Liver (tissue), 9 donors: Measurements from ENCODE around the gene RNF6. TPM values are rescaled to one million over a fixed set of nuclear protein-coding genes. Genes with fewer than 3 reads are reported as not detected.

ENCODE experiments used
- DNase-seq: peaks from one replicate; pipeline ENCODE4 v3.0.0-alpha.2; 2017; ENCODE audit warnings: low spot score
- H3K27ac ChIP-seq, 2 donors: one replicate each; pipeline ENCODE4 v1.7.0; 2013; ENCODE audit warnings: inconsistent platforms in 2 of 2, low read length in 2 of 2, control low read depth in 1 of 2, low read depth in 1 of 2, mild to moderate bottlenecking in 1 of 2
- H3K27me3 ChIP-seq, 4 donors: one replicate each; pipeline versions ENCODE4 v1.6.1 to v1.7.0; 2013; ENCODE audit warnings: low read length in 3 of 4, inconsistent platforms in 1 of 4, mild to moderate bottlenecking in 1 of 4, moderate library complexity in 1 of 4; ENCODE audit not compliant: control insufficient read depth in 4 of 4, insufficient read depth in 4 of 4
- H3K36me3 ChIP-seq, 4 donors: one replicate each; pipeline versions ENCODE4 v1.6.1 to v1.7.0; 2013; ENCODE audit warnings: low read length in 3 of 4, mild to moderate bottlenecking in 3 of 4, low read depth in 1 of 4, moderate library complexity in 1 of 4; ENCODE audit not compliant: control insufficient read depth in 4 of 4, insufficient read depth in 3 of 4
- H3K4me1 ChIP-seq, 4 donors: one replicate each; pipeline versions ENCODE4 v1.6.1 to v1.7.0; 2013; ENCODE audit warnings: low read length in 3 of 4, mild to moderate bottlenecking in 3 of 4, moderate library complexity in 1 of 4; ENCODE audit not compliant: control insufficient read depth in 4 of 4, insufficient read depth in 4 of 4
- H3K4me3 ChIP-seq, 3 donors: one replicate each; pipeline versions ENCODE4 v1.6.1 to v1.7.0; 2013; ENCODE audit warnings: low read length in 3 of 3, control low read depth in 1 of 3, low read depth in 1 of 3, mild to moderate bottlenecking in 1 of 3
- H3K9ac ChIP-seq, 2 donors: one replicate each; pipeline ENCODE4 v1.7.0; 2013; ENCODE audit warnings: low read length in 2 of 2, mild to moderate bottlenecking in 2 of 2, moderate library complexity in 2 of 2, control low read depth in 1 of 2, low read depth in 1 of 2
- H3K9me3 ChIP-seq, 4 donors: one replicate each; pipeline versions ENCODE4 v1.6.1 to v1.7.0; 2013; ENCODE audit warnings: low read length in 3 of 4; ENCODE audit not compliant: control insufficient read depth in 4 of 4
- ATF3 ChIP-seq: IDR thresholded peaks from 2 replicates; pipeline ENCODE4 v1.6.1; 2016; ENCODE audit warnings: antibody characterized with exemption
- CTCF ChIP-seq: fragments of 150-350 bp; IDR thresholded peaks from 2 replicates; pipeline ENCODE4 v1.5.1; 2017; ENCODE audit warnings: improper control_type of control experiment, low read depth, low read length; ENCODE audit not compliant: missing input control
- EGR1 ChIP-seq, 2 donors: IDR thresholded peaks; 2 replicates each; pipeline ENCODE4 v1.6.1; 2016 to 2018; ENCODE audit warnings: antibody characterized with exemption in 2 of 2, low read depth in 2 of 2
- FOXA1 ChIP-seq: IDR thresholded peaks from 2 replicates; pipeline ENCODE4 v1.6.1; 2016; ENCODE audit warnings: antibody characterized with exemption
- FOXA2 ChIP-seq: IDR thresholded peaks from 2 replicates; pipeline ENCODE4 v1.6.1; 2016; ENCODE audit warnings: antibody characterized with exemption
- GABPA ChIP-seq, 2 donors: IDR thresholded peaks in 1 of 2; conservative IDR thresholded peaks in 1 of 2; 2 replicates each; pipeline ENCODE4 v1.6.1; 2016; ENCODE audit warnings: antibody characterized with exemption in 2 of 2, mild to moderate bottlenecking in 1 of 2, moderate library complexity in 1 of 2
- HNF4A ChIP-seq, 2 donors: conservative IDR thresholded peaks; 2 replicates each; pipeline ENCODE4 v1.6.1; 2016; ENCODE audit warnings: antibody characterized with exemption in 2 of 2, mild to moderate bottlenecking in 2 of 2
- HNF4G ChIP-seq: IDR thresholded peaks from 2 replicates; pipeline ENCODE4 v1.6.1; 2016; ENCODE audit warnings: antibody characterized with exemption
- JUND ChIP-seq, 2 donors: IDR thresholded peaks; 2 replicates each; pipeline ENCODE4 v1.6.1; 2016; ENCODE audit warnings: antibody characterized with exemption in 2 of 2
- MAX ChIP-seq: IDR thresholded peaks from 2 replicates; pipeline ENCODE4 v1.6.1; 2016; ENCODE audit warnings: antibody characterized with exemption
- NR2F2 ChIP-seq: IDR thresholded peaks from 2 replicates; pipeline ENCODE4 v1.6.1; 2016; ENCODE audit warnings: antibody characterized with exemption
- RAD21 ChIP-seq, 2 donors: IDR thresholded peaks; 2 replicates each; pipeline ENCODE4 v1.6.1; 2016; ENCODE audit warnings: antibody characterized with exemption in 2 of 2, mild to moderate bottlenecking in 2 of 2
- REST ChIP-seq: IDR thresholded peaks from 2 replicates; pipeline ENCODE4 v1.6.1; 2016; ENCODE audit warnings: antibody characterized with exemption, mild to moderate bottlenecking
- RXRA ChIP-seq, 2 donors: IDR thresholded peaks; 2 replicates each; pipeline ENCODE4 v1.6.1; 2017 to 2018; ENCODE audit warnings: antibody characterized with exemption in 2 of 2, mild to moderate bottlenecking in 1 of 2
- SP1 ChIP-seq: IDR thresholded peaks from 2 replicates; pipeline ENCODE4 v1.6.1; 2018; ENCODE audit warnings: antibody characterized with exemption, mild to moderate bottlenecking
- TAF1 ChIP-seq: conservative IDR thresholded peaks from 2 replicates; pipeline ENCODE4 v1.6.1; 2016; ENCODE audit warnings: antibody characterized with exemption, mild to moderate bottlenecking
- YY1 ChIP-seq: IDR thresholded peaks from 2 replicates; pipeline ENCODE4 v1.6.1; 2016; ENCODE audit warnings: antibody characterized with exemption, mild to moderate bottlenecking
- ZBTB33 ChIP-seq: IDR thresholded peaks from 2 replicates; pipeline ENCODE4 v1.6.1; 2016; ENCODE audit warnings: antibody characterized with exemption
- WGBS: extraction: QIAGEN DNeasy Blood & Tissue Kit; methylation state at CpG from one replicate; pipeline ENCODE4 v1.1.7; 2013; 5-methylcytosine and 5-hydroxymethylcytosine counted together
- polyA plus RNA-seq, 2 donors: library from polyadenylated mRNA; stranded (reverse) in 1 of 2; unstranded in 1 of 2; fragments of 200-250 nt in 1 of 2; fragments of >200 nt in 1 of 2; fragmentation: Nextera tagmentation in 1 of 2; extraction: Ambion mirVana in 1 of 2; gene quantifications; one replicate each; pipeline versions ENCODE4 v1.2.1 to v1.2.3, GENCODE V29; 2013 to 2015
- total RNA-seq, 2 donors: library from RNA; depleted of rRNA; stranded (reverse); fragments of >200 nt; gene quantifications; one replicate each; pipeline ENCODE4 v1.2.3, GENCODE V29; 2014
- donor health status: healthy.
- donor health status: healthy.
- donor health status: healthy.
- donor health status: healthy.
- donor health status: healthy.

The RNF6 gene
- total and polyA plus RNA-seq, 4 donors, result 8.1 to 21.9 (median 14.8) TPM

GRCh38 chr13:26225896-26226617 is 3.9 kb upstream of the RNF6 start:
- 76% methylated on average over 7 of the region's 7 CpGs for WGBS
- no peak overlapping the region for H3K9ac ChIP-seq
- no peak overlapping the region for H3K27ac ChIP-seq
- no peak for TF ChIP-seq RAD21 (IDR thresholded peaks at IDR 0.05)
- no peak for TF ChIP-seq GABPA (IDR thresholded peaks at IDR 0.05 in 1 of 2, conservative IDR thresholded peaks at IDR 0.05 in 1 of 2)
- TF ChIP-seq HNF4G, result no peak
- no peak for TF ChIP-seq ZBTB33
- no peak for TF ChIP-seq YY1
- no peak for TF ChIP-seq TAF1
- TF ChIP-seq FOXA1, result no peak
- no peak for TF ChIP-seq REST
- TF ChIP-seq JUND (IDR thresholded peaks at IDR 0.05), result no peak
- no peak for TF ChIP-seq CTCF
- TF ChIP-seq RXRA (IDR thresholded peaks at IDR 0.05), result no peak
- TF ChIP-seq MAX, result no peak
- TF ChIP-seq NR2F2, result no peak
- no peak for TF ChIP-seq FOXA2
- TF ChIP-seq SP1, result no peak
- no peak for TF ChIP-seq EGR1 (IDR thresholded peaks at IDR 0.05; ENCODE audit: low read depth in 2 of 2)
- no peak for TF ChIP-seq ATF3
- no peak for TF ChIP-seq HNF4A (conservative IDR thresholded peaks at IDR 0.05)
- no peaks in the 10 kb centered on the region for H3K36me3 ChIP-seq
- no peaks in the 10 kb centered on the region for H3K9me3 ChIP-seq
- no peak for DNase-seq
- no peaks in the 10 kb centered on the region for H3K27me3 ChIP-seq
- no peak overlapping the region for H3K4me3 ChIP-seq
- peaks cover 0 to 9% (median 5%) of the 10 kb centered on the region in 4 donors for H3K4me1 ChIP-seq
